Measurements from ENCODE around the gene ASTN2.
"Not testable (repeated sequence)": the region's sequence is repeated elsewhere in the genome, so short reads cannot be mapped to it uniquely, and the experiment has no call there.

The ASTN2 gene

GRCh38 chr9:117072216-117072615 lies 342.6 kb downstream of the ASTN2 start:
- no peak for DNase-seq

- DNase-seq = not testable (repeated sequence)
Measured at GRCh38 chr9:117071673-117072207, 343.1 kb downstream of the ASTN2 start.

- DNase-seq = no peak
Measured at GRCh38 chr9:117063721-117064471, 351.0 kb downstream of the ASTN2 start.

GRCh38 chr9:117060963-117061362 lies 353.9 kb downstream of the ASTN2 start:
- DNase-seq = no peak

GRCh38 chr9:117050007-117050406 lies 364.9 kb downstream of the ASTN2 start:
- DNase-seq = no peak

- no peak for DNase-seq
Measured at GRCh38 chr9:117046666-117047327, 368.1 kb downstream of the ASTN2 start.

GRCh38 chr9:117044241-117044640 lies 370.6 kb downstream of the ASTN2 start:
- DNase-seq = no peak

GRCh38 chr9:117043159-117043558 lies 371.7 kb downstream of the ASTN2 start:
- no peak for DNase-seq

- DNase-seq = no peak
Measured at GRCh38 chr9:117035546-117035945, 379.3 kb downstream of the ASTN2 start.

GRCh38 chr9:117034866-117035265 lies 380.0 kb downstream of the ASTN2 start:
- DNase-seq = no peak

GRCh38 chr9:117030254-117030768 lies 384.5 kb downstream of the ASTN2 start:
- DNase-seq = no peak

GRCh38 chr9:117029341-117029740 lies 385.5 kb downstream of the ASTN2 start:
- DNase-seq = no peak

GRCh38 chr9:117028103-117028858 lies 386.6 kb downstream of the ASTN2 start:
- DNase-seq = no peak

- no peak for DNase-seq
Measured at GRCh38 chr9:117021906-117022305, 393.0 kb downstream of the ASTN2 start.

GRCh38 chr9:117018966-117019617 lies 395.8 kb downstream of the ASTN2 start:
- DNase-seq = peak; percentile 16

GRCh38 chr9:117017414-117017985 lies 397.4 kb downstream of the ASTN2 start:
- no peak for DNase-seq

GRCh38 chr9:117014061-117014460 lies 400.8 kb downstream of the ASTN2 start:
- DNase-seq = no peak

GRCh38 chr9:117013440-117013995 lies 401.3 kb downstream of the ASTN2 start:
- no peak for DNase-seq

- DNase-seq = no peak
Measured at GRCh38 chr9:117010061-117010460, 404.8 kb downstream of the ASTN2 start.

- no peak for DNase-seq
Measured at GRCh38 chr9:117008876-117009275, 406.0 kb downstream of the ASTN2 start.

GRCh38 chr9:117008461-117008860 lies 406.4 kb downstream of the ASTN2 start:
- no peak for DNase-seq

GRCh38 chr9:117002686-117003085 lies 412.2 kb downstream of the ASTN2 start:
- DNase-seq = no peak

Data from SHP77 treated with DMSO at 0.1 percent for 48 hours (cell line).